GM12875 (cell line): ENCODE measurements around the gene PICALM.
"Not testable (repeated sequence)": the region's sequence is repeated elsewhere in the genome, so short reads cannot be mapped to it uniquely, and the experiment has no call there.

ENCODE experiments used
- H3K4me3 ChIP-seq: one replicate; pipeline ENCODE4 v1.5.1; 2011; ENCODE audit warnings: low read depth, low read length, control low read depth
- CTCF ChIP-seq: IDR thresholded peaks from 2 replicates; pipeline ENCODE4 v1.5.1; 2011; ENCODE audit warnings: low read depth, mild to moderate bottlenecking, control low read depth, inconsistent platforms, low read length, moderate library complexity, borderline replicate concordance; ENCODE audit not compliant: insufficient read depth

PICALM gene

GRCh38 chr11:85930879-85931366, 138.0 kb downstream of the PICALM start:
- TF ChIP-seq CTCF = no peak
- H3K4me3 ChIP-seq = no peak overlapping the region

GRCh38 chr11:85926653-85927214, 142.2 kb downstream of the PICALM start:
- H3K4me3 ChIP-seq = not testable (repeated sequence)

GRCh38 chr11:85923455-85923854, 145.4 kb downstream of the PICALM start:
- H3K4me3 ChIP-seq = no peak overlapping the region
- TF ChIP-seq CTCF = no peak

GRCh38 chr11:85922367-85922766, 146.5 kb downstream of the PICALM start:
- no peak for TF ChIP-seq CTCF
- H3K4me3 ChIP-seq = no peak overlapping the region

GRCh38 chr11:85918910-85919794, 149.7 kb downstream of the PICALM start:
- TF ChIP-seq CTCF = no peak
- H3K4me3 ChIP-seq = no peak overlapping the region

GRCh38 chr11:85914425-85914824, 154.5 kb downstream of the PICALM start:
- H3K4me3 ChIP-seq = no peak overlapping the region
- TF ChIP-seq CTCF = no peak

GRCh38 chr11:85913513-85913912, 155.4 kb downstream of the PICALM start:
- no peak for TF ChIP-seq CTCF
- no peak overlapping the region for H3K4me3 ChIP-seq
